ENCODE measurements around the gene RNF208. TPM values are rescaled to one million over a fixed set of nuclear protein-coding genes. Genes with fewer than 3 reads are reported as not detected.

The RNF208 gene
- total and polyA plus RNA-seq, 2 of the 4 experiments (the other 2 are of a cell fraction), result 1.2 TPM; not detected in 1

DNA sequence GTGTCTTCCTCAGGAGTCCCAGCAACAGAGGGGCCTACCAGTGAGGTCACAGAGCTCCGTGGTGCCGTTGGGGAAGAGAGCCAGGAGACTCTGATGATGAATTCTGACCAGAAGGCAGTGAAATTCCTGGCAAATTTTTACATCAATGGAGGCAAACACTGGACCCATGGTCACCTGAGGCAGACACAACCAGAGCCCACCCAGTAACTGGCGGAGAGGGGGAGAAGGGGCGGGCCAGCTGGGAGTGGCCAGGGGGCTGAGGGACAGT lies 29.1 kb upstream of the RNF208 start, which contains the start of gene STPG3:
Gene STPG3, plus strand, starts transcription at position 93 of the 268 bp plus-strand sequence. Its CDS starts 1 bp downstream, at position 94.
- Histone ChIP-seq H2AK9ac (replicated peaks; ENCODE audit: low read depth, low read length, poor library complexity) (peak within 1 kb of the TSS; percentile 72), H3K18ac (ENCODE audit: low read depth, low read length) (no peak within 1 kb of the TSS), H2BK15ac (ENCODE audit: low read depth, low read length) (no peak within 1 kb of the TSS), H3K4ac (ENCODE audit: low read depth, low read length) (no peak within 1 kb of the TSS), H2BK20ac (ENCODE audit: low read depth, low read length) (no peak within 1 kb of the TSS), H3K9me3 (ENCODE audit: control insufficient read depth, insufficient read depth, low read length) (no peaks in the 10 kb centered on the region), H2AFZ (replicated peaks; ENCODE audit: low read length, poor library complexity) (peak within 1 kb of the TSS; percentile 56), H3K36me3 (ENCODE audit: control insufficient read depth, insufficient read depth, low read length) (no peaks in the 10 kb centered on the region; the same call in 1 of the 2 replicates), H3K79me1 (ENCODE audit: low read depth in 1 of 2, low read length in 2 of 2) (peaks cover 4 to 14% of the 10 kb centered on the region in 2 experiments; a peak in 3 of 4 replicates), H2BK120ac (ENCODE audit: low read depth, low read length) (no peak within 1 kb of the TSS), H3K27ac (ENCODE audit: insufficient read depth, low read length) (no peak within 1 kb of the TSS), H3K9ac (ENCODE audit: low read depth, low read length) (no peak within 1 kb of the TSS), H2BK5ac (ENCODE audit: low read depth, low read length, poor library complexity, severe bottlenecking) (no peak within 1 kb of the TSS), H4K20me1 (ENCODE audit: insufficient read depth, low read length) (peaks cover 5% of the 10 kb centered on the region), H2AK5ac (ENCODE audit: low read depth, low read length) (no peak within 1 kb of the TSS), H4K8ac (ENCODE audit: low read depth in 2 of 2, low read length in 2 of 2) (no peak within 1 kb of the TSS), H3K27me3 (ENCODE audit: control insufficient read depth, insufficient read depth, low read length) (no peaks in the 10 kb centered on the region), H4K91ac (ENCODE audit: insufficient read depth, low read depth, low read length) (no peak within 1 kb of the TSS), H3K56ac (ENCODE audit: extremely low read depth, insufficient read depth, low read length) (no peak within 1 kb of the TSS), H3K14ac (replicated peaks; ENCODE audit: low read depth, low read length) (no peak within 1 kb of the TSS), H3K23ac (ENCODE audit: low read depth, low read length) (no peak within 1 kb of the TSS), H3K4me1 (ENCODE audit: control insufficient read depth, insufficient read depth, low read length) (peaks cover 8% of the 10 kb centered on the region), H4K5ac (ENCODE audit: low read depth, low read length) (no peak within 1 kb of the TSS), H3K4me3 (ENCODE audit: insufficient read depth, low read depth, low read length) (no peak within 1 kb of the TSS), H3K4me2 (ENCODE audit: low read depth, low read length) (no peak within 1 kb of the TSS), H3K9me1 (ENCODE audit: insufficient read depth, low read length) (no peaks in the 10 kb centered on the region)
- dilution Hi-C loops (cut with HindIII; ENCODE audit: low sequenced_read_pairs, unreplicated experiment) (no loop called here), in situ Hi-C loops (cut with MboI; ENCODE audit: low sequenced_read_pairs) (no loop called here), intact Hi-C loops (cut with micrococcal nuclease) (no loop called here)
- 23% methylated on average over 2 of the region's 4 CpGs; no CpG with 5 or more reads in 1 of the 2 experiments for WGBS, 2 experiments (ENCODE audit: extremely low coverage in 2 of 2, insufficient read length in 1 of 2)
- CTCF ChIA-PET, result no interaction called here
- DNase-seq, result no peak
- no peak for ATAC-seq (ENCODE audit: low read depth)
- POLR2A ChIA-PET (ENCODE audit: unreplicated experiment), result no interaction called here
- TF ChIP-seq, protein P1, sequence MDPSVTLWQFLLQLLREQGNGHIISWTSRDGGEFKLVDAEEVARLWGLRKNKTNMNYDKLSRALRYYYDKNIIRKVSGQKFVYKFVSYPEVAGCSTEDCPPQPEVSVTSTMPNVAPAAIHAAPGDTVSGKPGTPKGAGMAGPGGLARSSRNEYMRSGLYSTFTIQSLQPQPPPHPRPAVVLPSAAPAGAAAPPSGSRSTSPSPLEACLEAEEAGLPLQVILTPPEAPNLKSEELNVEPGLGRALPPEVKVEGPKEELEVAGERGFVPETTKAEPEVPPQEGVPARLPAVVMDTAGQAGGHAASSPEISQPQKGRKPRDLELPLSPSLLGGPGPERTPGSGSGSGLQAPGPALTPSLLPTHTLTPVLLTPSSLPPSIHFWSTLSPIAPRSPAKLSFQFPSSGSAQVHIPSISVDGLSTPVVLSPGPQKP (IDR thresholded peaks at IDR 0.05; ENCODE audit: borderline replicate concordance, low read depth, low read length), result no peak
- TF ChIP-seq RFX5 (IDR thresholded peaks at IDR 0.05; ENCODE audit: low read depth, low read length), result no peak
- no peak for TF ChIP-seq RCOR1 (IDR thresholded peaks at IDR 0.05; ENCODE audit: insufficient replicate concordance, low read length)
- TF ChIP-seq POLR2A (IDR thresholded peaks at IDR 0.05; ENCODE audit: low read depth, low read length), result no peak
- TF ChIP-seq BHLHE40 (IDR thresholded peaks at IDR 0.05; ENCODE audit: low read depth, low read length), result no peak
- no peak for TF ChIP-seq MXI1 (IDR thresholded peaks at IDR 0.05; ENCODE audit: borderline replicate concordance, low read depth, low read length)
- TF ChIP-seq FOS (IDR thresholded peaks at IDR 0.05; ENCODE audit: low read depth, low read length), result no peak
- TF ChIP-seq SMC3 (IDR thresholded peaks at IDR 0.05; ENCODE audit: low read depth, low read length), result no peak
- no peak for TF ChIP-seq MAFK (IDR thresholded peaks at IDR 0.05; ENCODE audit: low read depth, low read length)
- TF ChIP-seq RAD21 (IDR thresholded peaks at IDR 0.05; ENCODE audit: low read length), result no peak
- no peak for TF ChIP-seq CHD1 (IDR thresholded peaks at IDR 0.05; ENCODE audit: low read depth, low read length)
- TF ChIP-seq USF2 (IDR thresholded peaks at IDR 0.05; ENCODE audit: low read depth, low read length), result no peak
- TF ChIP-seq NFE2L2 (IDR thresholded peaks at IDR 0.05; ENCODE audit: low read depth, low read length), result no peak
- no peak for TF ChIP-seq CEBPB (IDR thresholded peaks at IDR 0.05; ENCODE audit: low read depth, low read length)
- no peak for TF ChIP-seq MAZ (IDR thresholded peaks at IDR 0.05; ENCODE audit: borderline replicate concordance, low read depth, low read length)
- TF ChIP-seq, protein P2, sequence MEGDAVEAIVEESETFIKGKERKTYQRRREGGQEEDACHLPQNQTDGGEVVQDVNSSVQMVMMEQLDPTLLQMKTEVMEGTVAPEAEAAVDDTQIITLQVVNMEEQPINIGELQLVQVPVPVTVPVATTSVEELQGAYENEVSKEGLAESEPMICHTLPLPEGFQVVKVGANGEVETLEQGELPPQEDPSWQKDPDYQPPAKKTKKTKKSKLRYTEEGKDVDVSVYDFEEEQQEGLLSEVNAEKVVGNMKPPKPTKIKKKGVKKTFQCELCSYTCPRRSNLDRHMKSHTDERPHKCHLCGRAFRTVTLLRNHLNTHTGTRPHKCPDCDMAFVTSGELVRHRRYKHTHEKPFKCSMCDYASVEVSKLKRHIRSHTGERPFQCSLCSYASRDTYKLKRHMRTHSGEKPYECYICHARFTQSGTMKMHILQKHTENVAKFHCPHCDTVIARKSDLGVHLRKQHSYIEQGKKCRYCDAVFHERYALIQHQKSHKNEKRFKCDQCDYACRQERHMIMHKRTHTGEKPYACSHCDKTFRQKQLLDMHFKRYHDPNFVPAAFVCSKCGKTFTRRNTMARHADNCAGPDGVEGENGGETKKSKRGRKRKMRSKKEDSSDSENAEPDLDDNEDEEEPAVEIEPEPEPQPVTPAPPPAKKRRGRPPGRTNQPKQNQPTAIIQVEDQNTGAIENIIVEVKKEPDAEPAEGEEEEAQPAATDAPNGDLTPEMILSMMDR (conservative IDR thresholded peaks at IDR 0.05; ENCODE audit: low read depth, low read length), result no peak
- no TSS peak for BruUV-seq (replicated peaks)
